Esophagus squamous epithelium (tissue), 5 donors: ENCODE results near the gene FTCDNL1. TPM values are rescaled to one million over a fixed set of nuclear protein-coding genes. Genes with fewer than 3 reads are reported as not detected.

Source experiments
- DNase-seq: peaks from one replicate; lab custom pipeline; 2025; lab: John Stamatoyannopoulos, UW
- H3K27ac ChIP-seq, 4 donors: fragments of 200-600 bp; sonication (generic); one replicate each; pipeline ENCODE4 v1.5.1; 2016 to 2019; ENCODE audit warnings: mild to moderate bottlenecking in 1 of 4
- H3K27me3 ChIP-seq, 4 donors: fragments of 200-600 bp; sonication (generic); 1 replicate in 3 of 4; 2 replicates in 1 of 4; pipeline versions ENCODE4 v1.5.1 to v1.6.0; 2017 to 2021; ENCODE audit warnings: antibody characterized with exemption in 1 of 4
- H3K36me3 ChIP-seq, 3 donors: fragments of 200-600 bp; sonication (generic); one replicate each; pipeline ENCODE4 v1.5.1; 2016 to 2019
- H3K4me1 ChIP-seq, 3 donors: fragments of 200-600 bp; sonication (generic); one replicate each; pipeline ENCODE4 v1.5.1; 2017 to 2019
- H3K4me3 ChIP-seq, 4 donors: fragments of 200-600 bp; sonication (generic); 1 replicate in 3 of 4; 2 replicates in 1 of 4; pipeline ENCODE4 v1.5.1; 2016 to 2019; ENCODE audit warnings: mild to moderate bottlenecking in 2 of 4, moderate library complexity in 1 of 4
- H3K9me3 ChIP-seq, 3 donors: fragments of 200-600 bp; sonication (generic); one replicate each; pipeline ENCODE4 v1.5.1; 2016 to 2019
- CTCF ChIP-seq, 6 experiments: fragments of 450-650 bp in 4 of 6; fragments of 200-600 bp in 2 of 6; sonication (generic) in 2 of 6; IDR thresholded peaks; one replicate each; pipeline ENCODE4 v1.5.1; 2016 to 2019; ENCODE audit warnings: antibody characterized with exemption in 6 of 6, mild to moderate bottlenecking in 4 of 6, moderate library complexity in 4 of 6
- POLR2A ChIP-seq, 4 donors: fragments of 450-650 bp; IDR thresholded peaks; one replicate each; pipeline ENCODE4 v1.6.1; 2017; ENCODE audit warnings: antibody characterized with exemption in 4 of 4, mild to moderate bottlenecking in 4 of 4, moderate library complexity in 3 of 4
- WGBS, 2 donors: methylation state at CpG; one replicate each; pipeline ENCODE4 v1.1.5; 2018; 5-methylcytosine and 5-hydroxymethylcytosine counted together
- intact Hi-C: fragments of 100-400 bp; cut with DNase I; formaldehyde crosslinking; loops from one replicate; pipeline ENCODE4 v1.15.0; 2022
- total RNA-seq, 4 donors: library from RNA; depleted of rRNA; stranded (reverse); fragments of >200 nt; gene quantifications; one replicate each; pipeline ENCODE4 v1.1.0, GENCODE V29; 2016
- donor health status: DM: yes; HTN: yes; CAD: no.

FTCDNL1 gene
- total RNA-seq, 4 donors from 2014 or later, result 1.3 to 5.0 (median 2.6) TPM

- no peaks in the 10 kb centered on the region for H3K36me3 ChIP-seq
Observed at GRCh38 chr2:199778655-199779054, 72.3 kb downstream of the FTCDNL1 start.

GRCh38 chr2:199777916-199778315 is 73.1 kb downstream of the FTCDNL1 start:
- no peaks in the 10 kb centered on the region for H3K9me3 ChIP-seq
- H3K4me3 ChIP-seq, result no peak overlapping the region
- no peak for TF ChIP-seq CTCF (IDR thresholded peaks at IDR 0.05)
- no peak for TF ChIP-seq POLR2A (IDR thresholded peaks at IDR 0.05)
- 58 to 59% methylated on average over 2 of the region's 2 CpGs for WGBS, 2 donors
- no peak overlapping the region for H3K27ac ChIP-seq
- no peaks in the 10 kb centered on the region for H3K36me3 ChIP-seq
- H3K27me3 ChIP-seq, result no peaks in the 10 kb centered on the region
- no peaks in the 10 kb centered on the region for H3K4me1 ChIP-seq
- no peak for DNase-seq
- intact Hi-C loops, result no loop called here

More at GRCh38 chr2:199778655-199779054, 72.3 kb downstream of the FTCDNL1 start:
- Histone ChIP-seq H3K27me3 (no peaks in the 10 kb centered on the region), H3K9me3 (no peaks in the 10 kb centered on the region), H3K27ac (no peak overlapping the region), H3K4me3 (no peak overlapping the region), H3K4me1 (no peaks in the 10 kb centered on the region)
- WGBS, 2 donors, result 71 to 83% methylated on average over 3 of the region's 3 CpGs
- intact Hi-C loops, result no loop called here
- no peak for DNase-seq
- no peak for TF ChIP-seq CTCF (IDR thresholded peaks at IDR 0.05)
- no peak for TF ChIP-seq POLR2A (IDR thresholded peaks at IDR 0.05)

- H3K27me3 ChIP-seq, result no peaks in the 10 kb centered on the region
- H3K9me3 ChIP-seq, result no peaks in the 10 kb centered on the region
- H3K4me1 ChIP-seq, result no peaks in the 10 kb centered on the region
- no peak for DNase-seq
- H3K36me3 ChIP-seq, result no peaks in the 10 kb centered on the region
- WGBS, 2 donors, result 82 to 86% methylated on average over 1 of the region's 1 CpG
- H3K4me3 ChIP-seq, result no peak overlapping the region
- no peak for TF ChIP-seq CTCF (IDR thresholded peaks at IDR 0.05)
- TF ChIP-seq POLR2A (IDR thresholded peaks at IDR 0.05), result no peak
- no peak overlapping the region for H3K27ac ChIP-seq
- intact Hi-C loops, result no loop called here
Observed at GRCh38 chr2:199777315-199777714, 73.7 kb downstream of the FTCDNL1 start.

- WGBS, 2 donors, result 74 to 100% methylated on average over 1 to 3 of the region's 3 CpGs
- TF ChIP-seq POLR2A (IDR thresholded peaks at IDR 0.05) (no peak), CTCF (IDR thresholded peaks at IDR 0.05) (no peak)
- DNase-seq, result no peak
Observed at GRCh38 chr2:199775267-199775666, 75.7 kb downstream of the FTCDNL1 start.

GRCh38 chr2:199772035-199772976 is 78.7 kb downstream of the FTCDNL1 start:
- H3K4me1 ChIP-seq, result no peaks in the 10 kb centered on the region
- H3K4me3 ChIP-seq, result no peak overlapping the region
- no peaks in the 10 kb centered on the region for H3K9me3 ChIP-seq
- H3K36me3 ChIP-seq, result no peaks in the 10 kb centered on the region
- TF ChIP-seq CTCF (IDR thresholded peaks at IDR 0.05), result no peak
- no peak for TF ChIP-seq POLR2A (IDR thresholded peaks at IDR 0.05)
- WGBS, 2 donors, result 63 to 75% methylated on average over 12 of the region's 12 CpGs
- H3K27me3 ChIP-seq, result no peaks in the 10 kb centered on the region
- intact Hi-C loops, result no loop called here
- H3K27ac ChIP-seq, result no peak overlapping the region
- DNase-seq, result no peak

More at GRCh38 chr2:199775267-199775666, 75.7 kb downstream of the FTCDNL1 start:
- H3K4me1 ChIP-seq, result no peaks in the 10 kb centered on the region
- H3K27ac ChIP-seq, result no peak overlapping the region
- H3K9me3 ChIP-seq, result no peaks in the 10 kb centered on the region
- no peak overlapping the region for H3K4me3 ChIP-seq
- intact Hi-C loops, result no loop called here
- H3K27me3 ChIP-seq, result no peaks in the 10 kb centered on the region
- no peaks in the 10 kb centered on the region for H3K36me3 ChIP-seq
